Endodermal cell (in vitro differentiated cells): ENCODE data around the gene NDUFS6. TPM values are rescaled to one million over a fixed set of nuclear protein-coding genes. Genes with fewer than 3 reads are reported as not detected.

Experiments used
- DNase-seq: peaks from one replicate; pipeline ENCODE4 v3.0.0-alpha.2; 2017
- H3K27ac ChIP-seq: 2 replicates; pipeline ENCODE4 v1.5.1; 2013; ENCODE audit warnings: mild to moderate bottlenecking, low read depth, low read length, moderate library complexity
- H3K27me3 ChIP-seq: 2 replicates; pipeline ENCODE4 v1.6.1; 2013; ENCODE audit warnings: mild to moderate bottlenecking, low read length, moderate library complexity; ENCODE audit not compliant: insufficient read depth, control insufficient read depth, poor library complexity, severe bottlenecking
- H3K36me3 ChIP-seq: 2 replicates; pipeline ENCODE4 v1.7.0; 2013; ENCODE audit warnings: mild to moderate bottlenecking, low read length, moderate library complexity; ENCODE audit not compliant: control insufficient read depth, insufficient read depth
- H3K4me1 ChIP-seq: one replicate; pipeline ENCODE4 v1.7.0; 2013; ENCODE audit warnings: low read length; ENCODE audit not compliant: control insufficient read depth, insufficient read depth
- H3K4me3 ChIP-seq: 2 replicates; pipeline ENCODE4 v1.5.1; 2013; ENCODE audit warnings: mild to moderate bottlenecking, low read length, moderate library complexity
- H3K9ac ChIP-seq: 2 replicates; pipeline ENCODE4 v1.6.1; 2013; ENCODE audit warnings: mild to moderate bottlenecking, low read length, moderate library complexity; ENCODE audit not compliant: poor library complexity, severe bottlenecking; ENCODE audit errors: extremely low read depth
- H3K9me3 ChIP-seq: 2 replicates; pipeline ENCODE4 v1.6.1; 2013; ENCODE audit warnings: mild to moderate bottlenecking, low read length, moderate library complexity; ENCODE audit not compliant: control insufficient read depth
- H3K27ac Mint-ChIP-seq: 2 replicates; pipeline ENCODE4 v1.8.0; 2020; ENCODE audit warnings: mixed read lengths
- H3K27me3 Mint-ChIP-seq: 2 replicates; pipeline ENCODE4 v1.8.0; 2021; ENCODE audit warnings: mild to moderate bottlenecking, mixed read lengths; ENCODE audit not compliant: insufficient read depth
- H3K36me3 Mint-ChIP-seq: 2 replicates; pipeline ENCODE4 v1.8.0; 2020; ENCODE audit warnings: low read depth, mixed read lengths
- H3K4me1 Mint-ChIP-seq: 2 replicates; pipeline ENCODE4 v1.8.0; 2020; ENCODE audit warnings: mixed read lengths
- H3K4me3 Mint-ChIP-seq: 2 replicates; pipeline ENCODE4 v1.8.0; 2020; ENCODE audit warnings: mild to moderate bottlenecking, moderate library complexity, mixed read lengths
- H3K9me3 Mint-ChIP-seq: 2 replicates; pipeline ENCODE4 v1.8.0; 2020; ENCODE audit warnings: mild to moderate bottlenecking, mixed read lengths
- CTCF ChIP-seq: fragments of 200-600 bp; sonication (generic); conservative IDR thresholded peaks from 2 replicates; pipeline ENCODE4 v1.5.0; 2021; ENCODE audit warnings: antibody characterized with exemption, mild to moderate bottlenecking
- WGBS, 2 experiments: methylation state at CpG; one replicate each; pipeline versions ENCODE4 v1.1.5 to v1.1.7; 2013; ENCODE audit warnings: missing lambda C conversion rate in 2 of 2, mixed read lengths in 1 of 2; ENCODE audit not compliant: insufficient coverage in 1 of 2, insufficient read length in 1 of 2; 5-methylcytosine and 5-hydroxymethylcytosine counted together
- total RNA-seq, 2 donors: library from RNA; stranded (reverse); fragmentation: NEBNext Ultra II Directional in 1 of 2; extraction: Animal tissue kit (Norgen Biotek cat#: 25700) in 1 of 2; gene quantifications; 2 replicates in 1 of 2; 3 replicates in 1 of 2; pipeline ENCODE4 v1.2.1, GENCODE V29; 2021

Gene NDUFS6
- total RNA-seq, 2 donors from 2014 or later = 47.9 to 65.2 TPM

DNA sequence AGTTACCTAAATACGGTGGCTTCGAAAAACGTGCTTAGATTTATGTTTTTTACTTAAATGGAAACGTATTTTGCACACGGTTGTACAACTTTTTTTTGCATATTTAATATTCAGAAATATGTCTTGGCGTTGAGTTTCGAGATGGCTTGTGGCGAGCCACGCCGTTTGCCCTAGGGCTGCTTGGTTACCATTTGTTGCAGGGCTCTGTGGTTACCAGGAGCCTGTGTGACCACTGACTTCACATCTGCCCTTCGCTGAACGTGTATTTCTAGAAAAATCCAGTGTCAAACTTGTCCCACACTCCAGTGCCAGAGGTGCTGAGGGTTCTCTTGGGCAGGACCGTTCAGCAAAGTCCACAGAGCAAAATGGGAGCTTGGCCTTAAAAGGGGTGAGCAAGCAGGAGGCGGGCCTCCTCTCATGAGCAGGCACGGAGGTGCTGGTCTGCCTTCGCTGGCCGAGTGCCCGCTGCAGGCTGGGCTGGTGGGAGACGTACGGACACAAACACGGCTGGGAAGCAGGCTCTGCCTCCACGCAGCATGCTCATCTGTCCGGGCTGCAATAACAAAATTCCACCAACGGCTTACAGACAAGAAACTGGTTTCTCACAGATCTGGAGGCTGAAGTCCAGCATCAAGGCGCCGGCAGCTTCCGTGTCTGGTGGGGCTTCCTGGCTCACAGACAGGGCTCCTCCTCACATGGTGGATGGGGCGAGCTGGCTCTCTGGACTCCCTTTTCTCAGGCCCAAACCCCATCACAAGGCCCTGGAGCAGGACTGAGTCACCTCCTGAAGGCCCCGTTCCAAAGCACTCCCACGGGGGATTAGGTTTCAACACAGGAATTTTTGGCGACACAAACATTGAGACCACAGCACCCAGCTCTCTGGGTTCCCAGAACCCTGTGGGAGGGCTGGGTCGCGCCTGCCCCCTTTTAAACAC lies 7.0 kb upstream of the NDUFS6 start:
- Mint-ChIP-seq H3K9me3 (no peaks in the 10 kb centered on the region), H3K27me3 (no peaks in the 10 kb centered on the region), H3K4me3 (no peak overlapping the region), H3K36me3 (peaks cover 19% of the 10 kb centered on the region), H3K27ac (no peak overlapping the region), H3K4me1 (peaks cover 8% of the 10 kb centered on the region)
- H3K9me3 ChIP-seq = no peaks in the 10 kb centered on the region
- H3K4me1 ChIP-seq = no peaks in the 10 kb centered on the region
- H3K36me3 ChIP-seq = peaks cover 20% of the 10 kb centered on the region
- no peak overlapping the region for H3K9ac ChIP-seq
- TF ChIP-seq CTCF = no peak
- no peak for DNase-seq
- no peak overlapping the region for H3K27ac ChIP-seq
- no peak overlapping the region for H3K4me3 ChIP-seq
- H3K27me3 ChIP-seq = no peaks in the 10 kb centered on the region
- WGBS, 2 experiments = 92 to 93% methylated on average over 28 to 33 of the region's 33 CpGs

- no peak overlapping the region for H3K27ac ChIP-seq
- H3K36me3 ChIP-seq = peaks cover 20% of the 10 kb centered on the region
These were observed 6.3 kb upstream of the NDUFS6 start for GRCh38 chr5:1794901-1795290.

DNA sequence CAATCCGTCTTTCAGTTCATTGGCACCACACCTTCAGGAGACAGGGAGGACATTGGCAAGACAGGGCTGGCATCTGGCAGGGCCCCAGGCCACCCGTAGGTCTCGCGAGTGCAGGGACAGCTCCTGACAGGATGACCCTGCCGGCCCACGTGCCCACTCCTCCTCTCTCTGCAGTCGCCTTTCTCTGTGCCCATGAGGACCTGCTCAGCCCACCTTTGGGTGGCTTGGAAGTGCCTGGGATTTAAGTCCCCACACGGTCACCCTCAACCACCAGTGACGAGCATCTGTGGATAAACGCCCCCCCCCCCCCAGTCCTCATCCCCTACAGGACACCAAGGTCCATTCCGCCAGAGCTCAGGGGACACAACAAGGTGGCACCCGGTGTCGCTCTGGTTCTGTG lies 5.7 kb upstream of the NDUFS6 start:
- H3K4me3 Mint-ChIP-seq = no peak overlapping the region
- H3K36me3 Mint-ChIP-seq = peaks cover 19% of the 10 kb centered on the region
- Histone ChIP-seq H3K9ac (no peak overlapping the region), H3K36me3 (peaks cover 20% of the 10 kb centered on the region), H3K9me3 (no peaks in the 10 kb centered on the region), H3K27ac (no peak overlapping the region), H3K27me3 (no peaks in the 10 kb centered on the region), H3K4me3 (no peak overlapping the region), H3K4me1 (no peaks in the 10 kb centered on the region)
- H3K27me3 Mint-ChIP-seq = no peaks in the 10 kb centered on the region
- peaks cover 8% of the 10 kb centered on the region for H3K4me1 Mint-ChIP-seq
- no peak overlapping the region for H3K27ac Mint-ChIP-seq
- no peaks in the 10 kb centered on the region for H3K9me3 Mint-ChIP-seq
- TF ChIP-seq CTCF = no peak
- 74 to 78% methylated on average over 6 to 13 of the region's 13 CpGs for WGBS, 2 experiments
- no peak for DNase-seq

More at GRCh38 chr5:1794901-1795290, 6.3 kb upstream of the NDUFS6 start:
- Histone ChIP-seq H3K9ac (no peak overlapping the region), H3K9me3 (no peaks in the 10 kb centered on the region), H3K27me3 (no peaks in the 10 kb centered on the region), H3K4me1 (no peaks in the 10 kb centered on the region), H3K4me3 (no peak overlapping the region)
- no peak for TF ChIP-seq CTCF
- no peak overlapping the region for H3K27ac Mint-ChIP-seq
- no peak for DNase-seq
- H3K4me3 Mint-ChIP-seq = no peak overlapping the region
- no peaks in the 10 kb centered on the region for H3K27me3 Mint-ChIP-seq
- WGBS, 2 experiments = 93 to 95% methylated on average over 12 to 17 of the region's 17 CpGs
- H3K4me1 Mint-ChIP-seq = peaks cover 8% of the 10 kb centered on the region
- peaks cover 19% of the 10 kb centered on the region for H3K36me3 Mint-ChIP-seq
- no peaks in the 10 kb centered on the region for H3K9me3 Mint-ChIP-seq
